ENCODE measurements around the gene SPINK1.

- TF ChIP-seq POLR2A (IDR thresholded peaks at IDR 0.05) (no peak), CTCF (IDR thresholded peaks at IDR 0.05) (no peak)
Measured at GRCh38 chr5:147804334-147804733, 27.1 kb downstream of the SPINK1 start.

Measured in lower leg skin (tissue), 3 donors.